Measurements from ENCODE around the gene ACSS3.
"Not testable (repeated sequence)": the region's sequence is repeated elsewhere in the genome, so short reads cannot be mapped to it uniquely, and the experiment has no call there.

The ACSS3 gene, protein sequence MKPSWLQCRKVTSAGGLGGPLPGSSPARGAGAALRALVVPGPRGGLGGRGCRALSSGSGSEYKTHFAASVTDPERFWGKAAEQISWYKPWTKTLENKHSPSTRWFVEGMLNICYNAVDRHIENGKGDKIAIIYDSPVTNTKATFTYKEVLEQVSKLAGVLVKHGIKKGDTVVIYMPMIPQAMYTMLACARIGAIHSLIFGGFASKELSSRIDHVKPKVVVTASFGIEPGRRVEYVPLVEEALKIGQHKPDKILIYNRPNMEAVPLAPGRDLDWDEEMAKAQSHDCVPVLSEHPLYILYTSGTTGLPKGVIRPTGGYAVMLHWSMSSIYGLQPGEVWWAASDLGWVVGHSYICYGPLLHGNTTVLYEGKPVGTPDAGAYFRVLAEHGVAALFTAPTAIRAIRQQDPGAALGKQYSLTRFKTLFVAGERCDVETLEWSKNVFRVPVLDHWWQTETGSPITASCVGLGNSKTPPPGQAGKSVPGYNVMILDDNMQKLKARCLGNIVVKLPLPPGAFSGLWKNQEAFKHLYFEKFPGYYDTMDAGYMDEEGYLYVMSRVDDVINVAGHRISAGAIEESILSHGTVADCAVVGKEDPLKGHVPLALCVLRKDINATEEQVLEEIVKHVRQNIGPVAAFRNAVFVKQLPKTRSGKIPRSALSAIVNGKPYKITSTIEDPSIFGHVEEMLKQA

GRCh38 chr12:81077686-81078441 is at the start of gene ACSS3:
TSS of gene ACSS3 (plus strand) at chr12:81078079. CDS start at chr12:81078121, 42 bp downstream.
- DNase-seq (ENCODE audit: low read depth): no peak

- DNase-seq (ENCODE audit: low read depth): no peak
Measured at GRCh38 chr12:81034926-81035325, 43.0 kb upstream of the ACSS3 start.

GRCh38 chr12:81039231-81039630 is 38.6 kb upstream of the ACSS3 start:
- no peak for DNase-seq (ENCODE audit: low read depth)

DNA sequence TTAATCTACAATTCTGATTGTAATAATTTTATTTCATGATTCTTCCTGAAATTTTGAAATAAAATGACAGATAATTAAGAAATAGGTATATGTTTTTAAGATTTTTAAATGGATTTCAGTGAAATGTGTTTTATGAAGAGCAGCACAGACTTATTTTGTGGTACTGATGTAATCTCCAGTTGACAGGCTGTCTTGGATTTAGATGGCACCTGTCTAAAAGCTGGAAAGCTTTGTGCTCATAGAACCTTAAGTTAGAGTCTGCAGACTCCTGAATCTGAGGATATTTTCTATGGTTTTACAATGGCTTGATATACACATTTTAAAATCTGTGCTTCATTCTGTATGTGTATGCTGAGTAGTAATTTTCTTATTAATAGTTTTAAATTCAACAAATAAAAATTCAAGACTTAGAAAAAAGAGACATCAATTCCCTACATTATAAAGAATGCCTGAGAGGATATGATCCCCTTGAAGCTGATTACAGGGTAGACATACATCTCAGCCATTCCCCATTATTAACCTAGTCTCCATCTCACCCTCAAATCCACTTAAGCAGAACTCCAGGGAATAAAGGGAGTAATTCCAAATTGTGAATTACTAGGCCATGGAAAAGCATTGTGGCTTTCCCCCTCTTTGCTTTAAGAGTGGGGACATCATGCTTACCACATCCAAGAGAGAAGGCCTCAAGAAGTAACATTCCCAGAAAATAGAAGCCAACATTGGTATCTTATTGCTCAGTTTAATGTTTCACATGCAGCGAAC is 33.7 kb upstream of the ACSS3 start:
- no peak for DNase-seq (ENCODE audit: low read depth)

DNA sequence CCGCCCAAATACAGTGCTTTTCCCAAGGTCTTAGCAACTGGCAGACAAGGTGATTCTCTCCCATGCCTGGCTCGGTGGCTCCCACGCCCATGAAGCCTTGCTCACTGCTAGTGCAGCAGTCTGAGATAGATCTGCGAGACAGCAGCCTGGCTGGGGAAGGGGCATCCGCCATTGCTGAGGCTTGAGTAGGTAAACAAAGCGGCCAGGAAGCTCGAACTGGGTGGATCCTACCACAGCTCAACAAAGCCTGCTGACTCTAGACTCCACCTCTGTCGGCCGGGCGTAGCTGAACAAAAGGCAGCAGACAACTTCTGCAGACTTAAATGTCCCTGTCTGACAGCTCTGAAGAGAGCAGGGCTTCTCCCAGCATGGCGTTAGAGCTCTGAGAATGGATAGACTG is 12.9 kb upstream of the ACSS3 start:
- DNase-seq (ENCODE audit: low read depth): not testable (repeated sequence)

DNA sequence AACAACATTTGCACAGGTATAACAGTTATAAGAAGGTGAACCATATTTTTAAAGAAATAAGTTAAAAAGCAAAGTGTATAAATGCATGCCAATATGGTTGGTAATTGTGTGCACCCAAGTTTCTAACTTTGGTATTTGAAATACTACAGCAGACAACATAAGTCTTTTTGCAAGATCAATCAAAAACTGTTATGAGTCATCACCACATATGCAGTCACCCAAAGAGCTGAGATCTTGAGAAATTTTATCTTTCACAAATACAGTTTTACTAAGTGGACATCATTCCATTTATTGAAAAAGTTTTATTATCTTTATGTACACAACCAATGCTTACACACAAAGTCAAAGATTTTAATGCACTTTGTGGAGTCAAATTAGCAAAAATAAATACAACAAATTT is 7.0 kb upstream of the ACSS3 start:
- DNase-seq (ENCODE audit: low read depth): no peak

DNA sequence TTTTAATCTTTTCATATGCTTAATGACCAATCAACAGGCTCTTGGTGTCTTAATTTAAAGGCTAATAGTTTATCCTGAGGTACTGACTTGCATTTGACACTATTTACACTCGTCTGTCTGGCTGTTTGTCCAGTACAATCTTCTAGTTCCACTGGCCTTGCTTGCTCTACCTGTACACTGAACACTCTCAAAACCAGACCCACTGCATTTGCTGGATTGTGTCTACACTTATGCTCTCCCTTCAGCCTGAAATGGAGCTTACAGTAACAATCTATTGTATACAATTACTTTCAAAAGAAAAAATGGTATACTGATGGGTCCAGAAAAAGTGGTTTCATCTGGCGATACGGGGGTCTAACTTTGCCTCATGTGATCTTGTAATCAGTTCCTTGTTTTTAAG is 2.3 kb upstream of the ACSS3 start:
- no peak for DNase-seq (ENCODE audit: low read depth)

DNA sequence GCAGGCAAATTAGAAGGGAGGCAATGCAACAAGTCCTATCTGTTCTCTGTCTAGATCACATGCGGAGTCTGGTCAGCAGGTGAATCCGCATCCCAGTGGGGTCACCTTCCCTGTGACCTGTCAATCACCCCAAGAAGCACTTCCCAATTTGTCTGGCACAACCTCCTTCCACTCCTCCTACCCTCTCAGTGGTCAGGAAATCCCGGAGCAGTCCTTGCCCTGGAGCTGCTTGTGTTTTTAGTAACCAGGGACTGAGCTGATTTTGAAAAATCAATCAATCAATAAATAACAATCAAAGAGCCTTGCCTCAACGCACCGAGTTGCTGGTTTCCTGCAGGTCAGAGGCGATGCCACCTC is 572 bp upstream of the ACSS3 start:
- no peak for DNase-seq (ENCODE audit: low read depth)

GRCh38 chr12:81078469-81079196 is 754 bp downstream of the ACSS3 start:
- DNase-seq (ENCODE audit: low read depth): no peak

GRCh38 chr12:81079280-81080076 is 1.6 kb downstream of the ACSS3 start:
- no peak for DNase-seq (ENCODE audit: low read depth)

DNA sequence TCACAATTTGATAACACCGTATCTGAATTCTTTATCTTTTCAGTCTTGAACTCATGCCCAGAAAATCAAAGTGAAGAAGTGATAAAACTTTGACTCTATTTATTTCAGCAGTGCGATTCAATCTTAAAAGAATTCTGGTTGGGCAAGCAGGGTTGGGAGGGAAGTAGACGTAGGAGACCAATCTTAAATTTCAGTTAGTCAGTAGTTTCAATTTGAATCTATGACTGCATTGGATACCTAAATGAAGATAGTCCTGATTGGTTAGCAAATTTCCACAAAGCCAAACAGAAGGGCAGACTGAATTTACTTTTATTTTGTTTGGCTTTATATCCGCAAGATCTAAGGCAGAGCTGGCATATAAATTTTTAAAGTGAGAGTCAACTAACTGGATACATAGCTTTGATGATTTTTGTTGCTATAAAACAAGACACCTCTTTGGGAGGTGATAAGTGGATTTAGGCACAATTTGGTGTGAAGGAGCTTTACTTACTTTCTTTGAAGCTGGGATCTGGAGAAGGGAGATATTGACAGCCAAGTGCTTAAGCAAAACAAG is 2.6 kb downstream of the ACSS3 start:
- no peak for DNase-seq (ENCODE audit: low read depth)

GRCh38 chr12:81081726-81082125 is 3.8 kb downstream of the ACSS3 start:
- DNase-seq (ENCODE audit: low read depth): no peak

DNA sequence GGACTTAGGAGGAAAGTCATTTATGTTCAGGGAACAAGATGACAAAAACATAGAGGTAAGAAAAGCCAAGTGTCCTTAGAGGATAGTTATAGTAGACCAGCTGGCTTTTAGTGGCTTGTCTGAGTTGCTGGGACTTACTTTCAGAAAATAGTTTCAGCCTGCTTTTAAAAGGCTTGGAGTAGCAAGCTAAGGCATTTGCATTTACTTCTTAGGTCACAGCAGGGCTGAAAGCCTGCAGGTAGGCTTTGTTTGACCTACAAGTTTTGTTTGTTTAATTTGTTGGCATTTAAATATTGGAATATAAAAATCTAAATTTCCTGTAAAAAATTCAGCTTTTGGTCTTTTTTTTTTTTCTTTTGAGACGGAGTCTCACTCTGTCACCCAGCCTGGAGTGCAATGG is 5.1 kb downstream of the ACSS3 start:
- DNase-seq (ENCODE audit: low read depth): no peak

DNA sequence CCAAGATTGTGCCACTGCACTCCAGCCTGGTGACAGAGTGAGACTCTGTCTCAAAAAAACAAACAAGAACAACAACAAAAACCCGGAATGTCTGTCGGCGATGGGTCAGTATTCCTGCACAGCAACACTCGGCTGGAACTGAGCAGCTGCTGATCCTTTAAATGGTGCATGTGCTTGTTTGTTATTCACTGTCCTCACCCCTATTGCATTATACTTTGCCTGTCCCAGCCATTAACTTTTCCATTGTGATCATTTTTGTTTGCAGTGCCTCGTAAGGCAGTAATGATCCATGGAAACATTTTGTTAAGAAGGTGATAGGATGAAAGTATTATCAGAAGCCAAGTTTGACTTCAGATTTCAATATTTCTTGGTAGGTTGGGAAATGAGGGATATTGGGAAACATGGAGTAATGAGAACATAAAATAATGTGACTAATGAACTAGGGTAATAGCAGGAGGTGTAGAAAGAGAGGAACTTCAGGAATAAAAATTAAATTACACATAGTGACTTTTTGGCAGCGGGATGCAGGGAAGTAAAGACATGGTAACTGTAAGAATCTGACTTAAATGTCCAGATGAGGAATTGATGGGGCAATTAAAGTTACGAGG is 6.1 kb downstream of the ACSS3 start:
- no peak for DNase-seq (ENCODE audit: low read depth)

DNA sequence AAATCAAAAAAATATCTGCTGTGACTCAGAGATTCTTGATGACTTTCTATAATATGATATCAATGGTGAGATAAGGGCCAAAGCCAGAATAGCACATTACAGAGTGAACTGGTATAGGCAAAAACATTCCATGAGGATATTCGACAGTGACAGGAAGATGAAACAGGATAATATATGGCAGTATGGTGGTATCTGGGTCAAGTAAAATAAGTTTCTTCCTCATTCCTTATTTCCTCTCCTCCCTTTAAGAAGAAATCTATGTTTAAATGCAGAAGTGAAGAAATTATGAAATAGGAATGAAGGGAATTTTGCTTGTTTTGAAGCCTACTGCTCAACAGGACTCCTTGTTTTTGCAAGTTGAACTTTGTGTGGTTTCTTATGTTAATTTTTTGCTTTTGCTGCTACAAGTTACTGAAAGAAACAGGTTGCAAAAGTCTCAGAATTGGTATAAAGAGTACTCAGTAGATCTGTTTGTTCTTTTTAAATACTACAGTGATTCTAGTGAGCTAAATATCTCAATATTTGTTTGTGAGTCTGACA is 7.0 kb downstream of the ACSS3 start:
- no peak for DNase-seq (ENCODE audit: low read depth)

- no peak for DNase-seq (ENCODE audit: low read depth)
Measured at GRCh38 chr12:81085832-81086231, 8.0 kb downstream of the ACSS3 start.

GRCh38 chr12:81086342-81086741 is 8.5 kb downstream of the ACSS3 start:
- DNase-seq (ENCODE audit: low read depth): no peak

DNA sequence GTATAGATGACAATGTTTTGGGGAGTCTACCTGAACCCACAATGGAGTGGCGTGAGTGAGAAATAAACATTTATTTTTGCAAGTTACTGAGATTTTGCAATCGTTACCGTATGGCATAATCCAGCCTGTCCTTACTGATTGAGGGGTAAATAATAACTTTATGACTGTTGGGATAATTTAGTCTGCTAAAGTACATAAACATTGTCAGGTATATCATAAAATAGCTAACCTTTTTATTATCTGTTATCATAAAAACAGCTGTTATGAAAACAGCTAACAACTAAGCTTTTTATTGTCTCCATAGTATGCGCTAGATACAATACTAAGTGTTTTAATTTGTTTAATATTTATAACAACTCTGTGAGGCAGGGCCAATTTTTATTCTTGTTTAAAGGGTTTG is 10.3 kb downstream of the ACSS3 start:
- no peak for DNase-seq (ENCODE audit: low read depth)

GRCh38 chr12:81089412-81089811 is 11.5 kb downstream of the ACSS3 start:
- DNase-seq (ENCODE audit: low read depth): no peak

- DNase-seq (ENCODE audit: low read depth): no peak
Measured at GRCh38 chr12:81092053-81092452, 14.2 kb downstream of the ACSS3 start.

Data from activated gamma-delta T cell treated with anti-CD3 and anti-CD28 coated beads, Interleukin-2, amount 50 U/mL, for 16 hours (primary cell).